Erythroblast (primary cell): Measurements from ENCODE around the gene OSBPL10.

Experiments used
- GATA1 ChIP-seq: IDR thresholded peaks from 2 replicates; pipeline ENCODE4 v1.6.1; 2011; ENCODE audit warnings: low read depth, mild to moderate bottlenecking, control low read depth, low read length, moderate library complexity
- POLR2A ChIP-seq: IDR thresholded peaks from 2 replicates; pipeline ENCODE4 v1.6.1; 2011; ENCODE audit warnings: mild to moderate bottlenecking, low read length

DNA sequence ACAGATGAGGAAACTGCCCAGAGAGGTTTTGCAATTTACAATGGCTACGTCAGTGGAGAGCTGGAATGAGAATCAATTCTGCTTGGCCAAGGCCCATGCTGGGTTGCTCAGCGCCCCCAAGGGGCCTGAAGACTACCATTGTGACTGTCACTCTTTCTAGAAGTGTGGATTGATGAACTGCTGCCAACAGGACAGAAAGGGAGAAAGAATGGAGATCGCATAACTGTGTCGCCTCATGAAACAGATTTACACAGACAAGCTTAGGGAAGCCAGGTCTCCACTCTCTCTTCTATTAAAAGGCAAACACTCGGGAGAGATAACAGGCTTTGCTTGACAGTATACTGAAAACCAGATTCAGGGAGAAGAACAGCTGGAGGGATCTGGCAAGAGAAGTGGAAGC lies 288.3 kb downstream of the OSBPL10 start:
- TF ChIP-seq POLR2A (no peak), GATA1 (no peak)
